ENCODE results near the gene CATSPERZ. TPM values are rescaled to one million over a fixed set of nuclear protein-coding genes. Genes with fewer than 3 reads are reported as not detected.
A peak's percentile ranks its signal among the peaks of the same experiment; 100 is the strongest.

The CATSPERZ gene
- total RNA-seq, 2 donors from 2014 or later = not detected

- H3K36me3 Mint-ChIP-seq (ENCODE audit: low read depth) = peaks cover 4% of the 10 kb centered on the region
- H3K27me3 Mint-ChIP-seq = no peaks in the 10 kb centered on the region
- ATAC-seq = no peak
- peak overlapping the region; percentile 96 for H3K4me3 Mint-ChIP-seq
- no peak for DNase-seq
- H3K27ac Mint-ChIP-seq = peak overlapping the region; percentile 99
- no peaks in the 10 kb centered on the region for H3K9me3 ChIP-seq (ENCODE audit: control insufficient read depth, low read length, poor library complexity, severe bottlenecking)
- H3K4me1 Mint-ChIP-seq = peaks cover 19% of the 10 kb centered on the region
Observed at GRCh38 chr11:64268025-64268892, 31.9 kb upstream of the CATSPERZ start.

- H3K9me3 ChIP-seq (ENCODE audit: control insufficient read depth, low read length, poor library complexity, severe bottlenecking) = no peaks in the 10 kb centered on the region
- peaks cover 4% of the 10 kb centered on the region for H3K36me3 Mint-ChIP-seq (ENCODE audit: low read depth)
- no peaks in the 10 kb centered on the region for H3K27me3 Mint-ChIP-seq
- H3K27ac Mint-ChIP-seq = peak overlapping the region; percentile 99
- ATAC-seq (no peak), DNase-seq (peak in 1 of 3 donors; percentile 28)
- peaks cover 19% of the 10 kb centered on the region for H3K4me1 Mint-ChIP-seq
- peak overlapping the region; percentile 96 for H3K4me3 Mint-ChIP-seq
Observed at GRCh38 chr11:64268893-64269539, 31.1 kb upstream of the CATSPERZ start.

GRCh38 chr11:64269540-64270220 lies 30.5 kb upstream of the CATSPERZ start:
- peak; percentile 77 for ATAC-seq
- Mint-ChIP-seq H3K36me3 (ENCODE audit: low read depth) (peaks cover 4% of the 10 kb centered on the region), H3K27ac (peak overlapping the region; percentile 99), H3K4me3 (peak overlapping the region; percentile 96), H3K4me1 (peaks cover 19% of the 10 kb centered on the region), H3K27me3 (no peaks in the 10 kb centered on the region)
- H3K9me3 ChIP-seq (ENCODE audit: control insufficient read depth, low read length, poor library complexity, severe bottlenecking) = no peaks in the 10 kb centered on the region
- DNase-seq = peak; percentile 94 to 97 (median 94)

- ATAC-seq (no peak), DNase-seq (no peak)
- peaks cover 6% of the 10 kb centered on the region for H3K36me3 Mint-ChIP-seq (ENCODE audit: low read depth)
- no peaks in the 10 kb centered on the region for H3K9me3 ChIP-seq (ENCODE audit: control insufficient read depth, low read length, poor library complexity, severe bottlenecking)
- no peak overlapping the region for H3K27ac Mint-ChIP-seq
- no peak overlapping the region for H3K4me3 Mint-ChIP-seq
- H3K4me1 Mint-ChIP-seq = peaks cover 4% of the 10 kb centered on the region
- H3K27me3 Mint-ChIP-seq = no peaks in the 10 kb centered on the region
Observed at GRCh38 chr11:64275031-64275800, 24.9 kb upstream of the CATSPERZ start.

GRCh38 chr11:64275841-64276240 lies 24.3 kb upstream of the CATSPERZ start:
- ATAC-seq = no peak
- Mint-ChIP-seq H3K27me3 (no peaks in the 10 kb centered on the region), H3K27ac (no peak overlapping the region), H3K4me1 (no peaks in the 10 kb centered on the region), H3K36me3 (ENCODE audit: low read depth) (peaks cover 4% of the 10 kb centered on the region), H3K4me3 (no peak overlapping the region)
- no peak for DNase-seq
- H3K9me3 ChIP-seq (ENCODE audit: control insufficient read depth, low read length, poor library complexity, severe bottlenecking) = no peaks in the 10 kb centered on the region

- Mint-ChIP-seq H3K4me3 (no peak overlapping the region), H3K27ac (no peak overlapping the region)
Observed at GRCh38 chr11:64276653-64277431, 23.3 kb upstream of the CATSPERZ start.

GRCh38 chr11:64278576-64279190 lies 21.5 kb upstream of the CATSPERZ start:
- DNase-seq = no peak
- ATAC-seq = no peak
- no peaks in the 10 kb centered on the region for H3K9me3 ChIP-seq (ENCODE audit: control insufficient read depth, low read length, poor library complexity, severe bottlenecking)
- H3K36me3 Mint-ChIP-seq (ENCODE audit: low read depth) = peaks cover 4% of the 10 kb centered on the region
- peak overlapping the region; percentile 28 for H3K4me3 Mint-ChIP-seq
- no peaks in the 10 kb centered on the region for H3K27me3 Mint-ChIP-seq
- peaks cover 7% of the 10 kb centered on the region for H3K4me1 Mint-ChIP-seq
- peak overlapping the region; percentile 86 for H3K27ac Mint-ChIP-seq

More at GRCh38 chr11:64276653-64277431, 23.3 kb upstream of the CATSPERZ start:
- Mint-ChIP-seq H3K36me3 (ENCODE audit: low read depth) (peaks cover 4% of the 10 kb centered on the region), H3K4me1 (peaks cover 2% of the 10 kb centered on the region), H3K27me3 (no peaks in the 10 kb centered on the region)
- DNase-seq (no peak), ATAC-seq (no peak)
- no peaks in the 10 kb centered on the region for H3K9me3 ChIP-seq (ENCODE audit: control insufficient read depth, low read length, poor library complexity, severe bottlenecking)

GRCh38 chr11:64281957-64282770 lies 18.0 kb upstream of the CATSPERZ start:
- Mint-ChIP-seq H3K36me3 (ENCODE audit: low read depth) (peaks cover 4% of the 10 kb centered on the region), H3K4me3 (peak overlapping the region; percentile 15), H3K27me3 (no peaks in the 10 kb centered on the region), H3K27ac (peak overlapping the region; percentile 94), H3K4me1 (peaks cover 20% of the 10 kb centered on the region)
- no peaks in the 10 kb centered on the region for H3K9me3 ChIP-seq (ENCODE audit: control insufficient read depth, low read length, poor library complexity, severe bottlenecking)
- no peak for ATAC-seq
- DNase-seq = no peak

- H3K27ac Mint-ChIP-seq = peak overlapping the region; percentile 94
- DNase-seq (no peak), ATAC-seq (no peak)
- no peaks in the 10 kb centered on the region for H3K9me3 ChIP-seq (ENCODE audit: control insufficient read depth, low read length, poor library complexity, severe bottlenecking)
- no peaks in the 10 kb centered on the region for H3K27me3 Mint-ChIP-seq
- H3K36me3 Mint-ChIP-seq (ENCODE audit: low read depth) = peaks cover 4% of the 10 kb centered on the region
- H3K4me1 Mint-ChIP-seq = peaks cover 20% of the 10 kb centered on the region
- H3K4me3 Mint-ChIP-seq = peak overlapping the region; percentile 21
Observed at GRCh38 chr11:64283092-64283491, 17.1 kb upstream of the CATSPERZ start.

GRCh38 chr11:64284048-64284961 lies 15.9 kb upstream of the CATSPERZ start, which contains the start of gene BAD:
Gene BAD (minus strand): TSS chr11:64284665. CDS start chr11:64284368, 297 bp downstream.
- peak within 1 kb of the TSS; percentile 89 for H3K4me3 Mint-ChIP-seq
- DNase-seq = peak; percentile 84 to 92 (median 92)
- peaks cover 20% of the 10 kb centered on the region for H3K4me1 Mint-ChIP-seq
- no peaks in the 10 kb centered on the region for H3K27me3 Mint-ChIP-seq
- peak within 1 kb of the TSS; percentile 94 for H3K27ac Mint-ChIP-seq
- ATAC-seq = peak; percentile 81
- no peaks in the 10 kb centered on the region for H3K9me3 ChIP-seq (ENCODE audit: control insufficient read depth, low read length, poor library complexity, severe bottlenecking)
- no peaks in the 10 kb centered on the region for H3K36me3 Mint-ChIP-seq (ENCODE audit: low read depth)

Data from T-helper 17 cell (primary cell).